Esophagus muscularis mucosa (tissue), 3 donors: ENCODE results near the gene FRMD4A.

ENCODE experiments used
- CTCF ChIP-seq, 3 experiments: fragments of 200-600 bp in 2 of 3; fragments of 450-650 bp in 1 of 3; sonication (generic) in 2 of 3; IDR thresholded peaks; one replicate each; pipeline ENCODE4 v1.5.1; 2017 to 2019; ENCODE audit warnings: antibody characterized with exemption in 3 of 3, mild to moderate bottlenecking in 2 of 3, moderate library complexity in 1 of 3
- POLR2A ChIP-seq: fragments of 450-650 bp; IDR thresholded peaks from one replicate; pipeline ENCODE4 v1.6.1; 2017; ENCODE audit warnings: antibody characterized with exemption, moderate library complexity, mild to moderate bottlenecking, low read depth
- POLR2AphosphoS5 ChIP-seq, 2 donors: sonication (generic); formaldehyde crosslinking; IDR thresholded peaks; one replicate each; pipeline ENCODE4 v1.6.1; 2017; ENCODE audit warnings: antibody characterized with exemption in 2 of 2

GRCh38 chr10:14195433-14195832 lies 135.3 kb downstream of the FRMD4A start:
- TF ChIP-seq CTCF (IDR thresholded peaks at IDR 0.05), result no peak
- no peak for TF ChIP-seq POLR2A
- no peak for TF ChIP-seq POLR2AphosphoS5 (IDR thresholded peaks at IDR 0.05)
